HG03097 (cell line): ENCODE data around the gene PPIL1.
"Not testable (repeated sequence)": the region's sequence is repeated elsewhere in the genome, so short reads cannot be mapped to it uniquely, and the experiment has no call there.

ENCODE experiments used
- ATAC-seq: cut with Tn5 transposase; IDR thresholded peaks from one replicate; pipeline ENCODE4 v1.9.1; 2021; ENCODE audit not compliant: unreplicated experiment, low FRiP score

PPIL1 gene

DNA sequence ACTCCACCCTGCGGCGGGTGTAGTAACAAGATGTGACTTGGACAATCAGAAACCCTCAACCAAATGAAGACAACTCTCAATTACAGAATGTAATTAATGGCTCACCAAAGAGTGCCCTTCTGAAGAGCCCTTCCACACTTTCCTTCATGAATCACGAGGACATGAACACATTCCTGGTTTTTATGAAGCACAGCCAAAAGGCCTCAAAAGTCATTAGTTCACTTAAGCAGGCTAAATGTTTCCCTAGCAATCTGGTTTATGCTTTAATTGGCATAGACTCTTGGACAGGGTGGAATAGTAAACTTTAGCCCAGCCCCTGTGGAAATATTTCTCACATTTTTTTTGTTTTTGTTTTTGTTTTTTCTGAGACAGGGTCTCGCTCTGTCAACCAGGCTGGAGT is 55.8 kb downstream of the PPIL1 start:
- no peak for ATAC-seq

- no peak for ATAC-seq
Observed at GRCh38 chr6:36817847-36818246, 56.8 kb downstream of the PPIL1 start.

GRCh38 chr6:36817176-36817817 is 57.3 kb downstream of the PPIL1 start:
- no peak for ATAC-seq

DNA sequence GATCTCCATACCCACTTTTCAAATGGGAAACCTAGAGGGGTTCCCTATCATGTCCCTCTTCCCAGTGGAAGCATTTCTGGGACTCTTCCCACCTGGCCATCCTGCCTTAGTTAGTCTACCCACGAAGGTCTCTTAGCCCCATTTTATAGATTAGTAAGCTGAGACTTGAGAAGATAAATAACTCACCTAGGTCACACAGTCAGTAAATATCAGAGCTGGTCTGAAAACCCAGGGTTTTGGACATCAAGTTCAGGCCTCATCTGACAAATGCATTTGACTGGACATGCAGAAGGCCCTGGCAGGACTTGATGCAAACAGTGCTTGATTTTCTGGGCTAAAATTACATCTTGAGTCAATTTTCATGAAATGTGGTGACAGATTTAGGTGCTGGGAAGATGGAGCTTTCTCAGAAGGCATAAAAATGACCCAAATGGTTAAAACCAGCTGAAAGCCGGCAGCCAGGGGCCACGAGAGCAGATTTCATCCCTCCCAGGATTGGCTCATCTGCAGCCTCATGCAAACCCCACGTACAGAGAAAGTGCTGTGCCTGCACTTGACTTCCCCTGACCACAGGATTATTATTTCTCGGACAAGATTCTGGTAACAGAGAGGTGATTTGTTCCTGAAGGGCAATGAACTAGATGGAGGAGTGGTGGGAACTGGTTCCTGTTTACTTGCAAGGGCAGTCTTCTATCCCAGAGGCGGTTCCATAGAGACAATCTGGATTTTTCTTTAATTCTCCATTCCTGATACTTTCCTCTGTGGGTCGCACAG is 58.5 kb downstream of the PPIL1 start:
- no peak for ATAC-seq

DNA sequence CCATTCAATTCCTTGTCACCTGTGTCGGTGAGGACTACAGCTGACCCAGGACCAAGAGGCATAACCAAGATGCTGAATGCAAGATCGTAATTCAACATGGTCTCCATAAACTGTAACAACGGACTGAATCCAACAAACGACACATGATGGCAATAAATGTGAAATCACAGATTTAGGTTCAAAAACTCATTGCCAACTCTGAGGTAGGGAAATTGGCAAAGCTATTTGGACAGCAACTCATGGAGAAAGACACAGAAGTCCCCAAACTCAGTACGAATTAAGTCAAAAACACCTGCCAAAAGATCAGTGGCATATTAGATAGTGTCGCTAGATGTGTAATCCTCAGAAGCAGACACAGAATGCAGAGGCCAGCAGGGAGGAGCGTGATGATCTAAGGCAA is 60.4 kb downstream of the PPIL1 start:
- ATAC-seq, result no peak

- no peak for ATAC-seq
Observed at GRCh38 chr6:36813526-36813925, 61.1 kb downstream of the PPIL1 start.

DNA sequence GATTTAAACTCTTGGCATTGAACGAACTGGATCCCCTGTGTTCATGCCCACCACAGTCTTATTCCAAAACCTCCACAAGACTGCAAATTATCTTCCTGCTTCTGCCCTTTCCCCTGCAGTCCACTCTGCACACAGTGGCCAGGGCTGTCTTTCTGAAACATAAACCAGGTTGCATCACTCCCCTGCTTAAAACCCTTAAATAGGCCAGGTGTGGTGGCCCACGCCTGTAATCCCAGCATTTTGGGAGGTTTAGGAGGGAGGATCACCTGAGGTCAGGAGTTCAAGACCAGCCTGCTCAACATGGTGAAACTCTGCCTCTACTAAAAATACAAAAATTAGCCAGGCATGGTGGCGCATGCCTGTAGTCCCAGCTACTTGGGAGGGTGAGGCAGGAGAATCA is 61.6 kb downstream of the PPIL1 start:
- not testable (repeated sequence) for ATAC-seq

DNA sequence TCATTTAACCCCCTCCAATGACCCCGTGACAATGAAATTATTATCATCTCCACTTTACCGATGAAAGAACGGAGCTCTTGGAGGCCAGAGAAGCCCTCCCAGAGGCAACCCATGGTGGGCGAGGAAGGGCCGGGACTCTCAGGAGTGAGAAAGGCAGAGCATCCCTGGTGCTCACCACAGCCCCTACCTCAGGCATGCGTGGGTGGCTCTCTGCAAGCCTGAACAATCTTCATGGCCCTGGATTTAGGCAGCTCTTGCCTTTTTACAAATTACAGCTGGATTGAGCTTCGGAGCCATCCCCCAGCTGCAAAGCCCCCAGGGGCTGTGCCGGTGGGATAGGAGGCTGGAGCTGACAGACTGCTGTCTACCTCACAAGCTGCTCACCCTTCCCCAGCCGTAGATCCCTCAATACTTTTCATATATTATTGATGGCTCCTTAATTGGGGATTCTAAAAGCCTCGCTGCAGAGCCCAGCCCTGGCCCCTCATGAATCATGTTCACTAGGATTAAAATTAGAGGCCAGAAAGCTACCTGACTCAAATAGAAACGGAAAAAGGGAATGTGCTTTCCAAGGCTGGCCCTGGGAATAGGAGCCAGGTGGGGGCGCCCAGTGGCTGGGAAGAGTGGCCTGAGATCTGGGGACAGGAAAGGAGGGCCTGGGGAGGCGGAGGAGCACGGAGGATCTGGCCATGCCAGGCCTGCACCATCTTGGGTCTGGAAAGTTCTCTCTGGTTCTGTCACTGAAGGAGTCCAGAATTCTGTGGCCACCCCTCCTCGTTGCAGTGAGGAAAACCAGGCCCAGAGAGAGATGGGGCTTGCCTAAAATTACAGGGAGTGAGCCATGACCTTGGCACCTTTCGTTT is 64.4 kb downstream of the PPIL1 start:
- no peak for ATAC-seq

DNA sequence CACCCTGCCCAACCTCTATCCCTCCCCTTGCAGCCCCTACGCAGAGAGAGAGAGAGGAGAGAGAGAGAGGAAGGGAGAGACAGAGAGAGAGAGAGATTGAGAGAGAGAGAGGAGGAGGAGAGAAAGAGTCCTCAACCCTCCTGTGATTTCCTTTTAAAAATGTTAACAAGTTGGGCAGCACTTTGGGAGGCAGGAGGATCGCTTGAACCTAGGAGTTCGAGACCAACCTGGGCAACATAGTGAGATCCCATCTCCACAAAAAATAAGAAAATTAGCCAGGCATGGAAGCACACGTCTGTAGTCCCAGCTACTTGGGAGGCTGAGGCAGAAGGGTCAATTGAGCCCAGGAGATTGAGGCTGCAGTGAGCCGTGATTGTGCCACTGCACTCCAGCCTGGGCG is 65.4 kb downstream of the PPIL1 start:
- ATAC-seq, result no peak

- no peak for ATAC-seq
Observed at GRCh38 chr6:36808634-36809033, 66.0 kb downstream of the PPIL1 start.

DNA sequence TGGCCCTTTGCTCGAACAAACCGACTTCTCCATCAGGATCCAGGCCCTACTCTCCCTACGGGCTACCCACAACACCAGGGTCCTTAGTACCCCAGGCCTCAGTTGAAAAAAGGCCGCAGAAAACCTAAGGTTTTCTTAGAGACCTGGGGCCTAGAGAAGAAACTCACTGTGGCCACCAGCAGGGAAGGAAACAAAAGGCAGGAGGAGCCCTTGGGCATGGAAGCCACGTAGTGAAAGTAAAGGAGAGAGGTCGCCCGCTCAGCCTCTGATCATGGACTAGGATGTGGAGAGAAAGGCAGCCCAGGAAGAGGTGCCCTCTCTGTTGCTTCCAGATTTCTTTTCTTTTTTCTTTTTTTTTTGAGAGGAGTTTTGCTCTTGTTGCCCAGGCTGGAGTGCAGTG is 66.9 kb downstream of the PPIL1 start:
- no peak for ATAC-seq

DNA sequence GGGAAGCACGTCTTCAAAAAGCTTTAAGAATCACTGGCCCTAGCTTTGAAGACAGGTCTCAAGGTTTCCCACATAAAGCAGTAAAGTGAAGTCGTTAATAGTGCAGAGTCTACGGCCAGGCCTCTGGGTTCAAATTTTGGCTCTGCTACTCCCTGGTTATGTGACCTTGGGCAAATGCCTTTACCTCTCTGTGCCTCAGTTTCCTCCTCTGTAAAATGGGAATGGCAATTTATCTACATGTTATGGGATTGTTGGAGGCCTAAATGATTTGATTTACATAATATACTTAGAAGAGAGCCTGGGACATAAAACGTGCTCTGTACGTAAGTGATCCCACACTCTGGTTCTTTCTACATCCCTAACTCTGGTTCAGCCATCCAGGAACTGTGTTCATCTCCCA is 67.5 kb downstream of the PPIL1 start:
- ATAC-seq, result no peak

- ATAC-seq, result no peak
Observed at GRCh38 chr6:36805917-36806316, 68.7 kb downstream of the PPIL1 start.

- no peak for ATAC-seq
Observed at GRCh38 chr6:36805096-36805797, 69.4 kb downstream of the PPIL1 start.
